Epithelial cell of prostate (primary cell): ENCODE measurements around the gene PCDHGC4.

Source experiments
- DNase-seq: peaks from one replicate; pipeline ENCODE4 v3.0.0-alpha.2; 2011; ENCODE audit warnings: low read depth, low spot score
- H3K27ac ChIP-seq: fragments of 450-650 bp; 2 replicates; pipeline ENCODE4 v1.5.1; 2017; ENCODE audit warnings: mild to moderate bottlenecking

PCDHGC4 gene

DNA sequence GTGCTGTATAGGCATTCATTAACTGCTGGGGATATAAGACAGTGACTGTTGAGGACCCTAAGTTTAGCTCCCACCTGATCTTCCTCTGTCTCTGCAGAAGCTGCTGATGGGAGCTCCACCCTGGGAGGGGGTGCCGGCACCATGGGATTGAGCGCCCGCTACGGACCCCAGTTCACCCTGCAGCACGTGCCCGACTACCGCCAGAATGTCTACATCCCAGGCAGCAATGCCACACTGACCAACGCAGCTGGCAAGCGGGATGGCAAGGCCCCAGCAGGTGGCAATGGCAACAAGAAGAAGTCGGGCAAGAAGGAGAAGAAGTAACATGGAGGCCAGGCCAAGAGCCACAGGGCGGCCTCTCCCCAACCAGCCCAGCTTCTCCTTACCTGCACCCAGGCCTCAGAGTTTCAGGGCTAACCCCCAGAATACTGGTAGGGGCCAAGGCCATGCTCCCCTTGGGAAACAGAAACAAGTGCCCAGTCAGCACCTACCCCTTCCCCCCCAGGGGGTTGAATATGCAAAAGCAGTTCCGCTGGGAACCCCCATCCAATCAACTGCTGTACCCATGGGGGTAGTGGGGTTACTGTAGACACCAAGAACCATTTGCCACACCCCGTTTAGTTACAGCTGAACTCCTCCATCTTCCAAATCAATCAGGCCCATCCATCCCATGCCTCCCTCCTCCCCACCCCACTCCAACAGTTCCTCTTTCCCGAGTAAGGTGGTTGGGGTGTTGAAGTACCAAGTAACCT is 26.2 kb downstream of the PCDHGC4 start:
- no peak for DNase-seq
- no peak overlapping the region for H3K27ac ChIP-seq

DNA sequence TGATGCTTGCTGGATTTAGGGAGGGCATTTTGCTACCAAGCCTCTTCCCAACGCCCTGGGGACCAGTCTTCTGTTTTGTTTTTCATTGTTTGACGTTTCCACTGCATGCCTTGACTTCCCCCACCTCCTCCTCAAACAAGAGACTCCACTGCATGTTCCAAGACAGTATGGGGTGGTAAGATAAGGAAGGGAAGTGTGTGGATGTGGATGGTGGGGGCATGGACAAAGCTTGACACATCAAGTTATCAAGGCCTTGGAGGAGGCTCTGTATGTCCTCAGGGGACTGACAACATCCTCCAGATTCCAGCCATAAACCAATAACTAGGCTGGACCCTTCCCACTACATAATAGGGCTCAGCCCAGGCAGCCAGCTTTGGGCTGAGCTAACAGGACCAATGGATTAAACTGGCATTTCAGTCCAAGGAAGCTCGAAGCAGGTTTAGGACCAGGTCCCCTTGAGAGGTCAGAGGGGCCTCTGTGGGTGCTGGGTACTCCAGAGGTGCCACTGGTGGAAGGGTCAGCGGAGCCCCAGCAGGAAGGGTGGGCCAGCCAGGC is 27.0 kb downstream of the PCDHGC4 start:
- H3K27ac ChIP-seq: peak overlapping the region; percentile 97
- DNase-seq: no peak

- no peak for DNase-seq
- H3K27ac ChIP-seq: peak overlapping the region; percentile 97
Measured at GRCh38 chr5:141512390-141512910, 27.6 kb downstream of the PCDHGC4 start.

- DNase-seq: no peak
- H3K27ac ChIP-seq: peak overlapping the region; percentile 97
Measured at GRCh38 chr5:141512911-141513626, 28.2 kb downstream of the PCDHGC4 start.

DNA sequence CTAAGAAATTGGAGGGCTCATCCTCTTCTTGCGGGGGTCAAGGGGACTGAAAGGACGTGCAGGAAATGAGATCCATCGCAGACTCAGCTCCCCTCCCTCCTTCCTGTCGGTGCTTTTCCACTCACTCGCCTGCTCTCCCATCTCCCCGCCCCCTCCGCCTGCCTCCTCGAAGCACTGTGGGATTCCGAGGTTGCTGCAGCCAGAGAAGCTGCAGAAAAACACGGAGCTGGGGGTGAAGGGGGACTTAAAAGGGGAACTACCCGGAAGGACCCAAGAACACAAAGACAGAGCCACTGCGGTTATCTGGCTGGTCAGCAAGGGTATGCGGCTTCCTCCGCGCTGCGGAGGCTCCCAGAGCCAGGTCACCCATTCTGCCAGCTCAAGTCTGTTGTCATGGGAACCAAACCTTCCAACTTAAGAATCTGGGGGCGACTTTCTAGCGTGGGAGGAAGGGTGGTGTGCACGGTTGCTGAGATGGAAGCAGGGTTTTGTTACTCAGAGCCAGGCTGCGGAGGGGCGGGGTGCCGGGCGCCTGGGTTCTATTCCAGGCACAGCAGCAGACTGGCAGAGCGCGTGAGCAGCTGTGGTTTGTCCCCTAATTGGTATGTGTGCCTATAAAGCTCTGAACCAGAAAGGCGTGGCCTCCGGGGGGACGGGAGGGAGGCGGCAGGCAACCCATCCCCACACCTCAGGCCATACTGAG is 28.9 kb downstream of the PCDHGC4 start:
- DNase-seq: no peak
- H3K27ac ChIP-seq: peak overlapping the region; percentile 97

DNA sequence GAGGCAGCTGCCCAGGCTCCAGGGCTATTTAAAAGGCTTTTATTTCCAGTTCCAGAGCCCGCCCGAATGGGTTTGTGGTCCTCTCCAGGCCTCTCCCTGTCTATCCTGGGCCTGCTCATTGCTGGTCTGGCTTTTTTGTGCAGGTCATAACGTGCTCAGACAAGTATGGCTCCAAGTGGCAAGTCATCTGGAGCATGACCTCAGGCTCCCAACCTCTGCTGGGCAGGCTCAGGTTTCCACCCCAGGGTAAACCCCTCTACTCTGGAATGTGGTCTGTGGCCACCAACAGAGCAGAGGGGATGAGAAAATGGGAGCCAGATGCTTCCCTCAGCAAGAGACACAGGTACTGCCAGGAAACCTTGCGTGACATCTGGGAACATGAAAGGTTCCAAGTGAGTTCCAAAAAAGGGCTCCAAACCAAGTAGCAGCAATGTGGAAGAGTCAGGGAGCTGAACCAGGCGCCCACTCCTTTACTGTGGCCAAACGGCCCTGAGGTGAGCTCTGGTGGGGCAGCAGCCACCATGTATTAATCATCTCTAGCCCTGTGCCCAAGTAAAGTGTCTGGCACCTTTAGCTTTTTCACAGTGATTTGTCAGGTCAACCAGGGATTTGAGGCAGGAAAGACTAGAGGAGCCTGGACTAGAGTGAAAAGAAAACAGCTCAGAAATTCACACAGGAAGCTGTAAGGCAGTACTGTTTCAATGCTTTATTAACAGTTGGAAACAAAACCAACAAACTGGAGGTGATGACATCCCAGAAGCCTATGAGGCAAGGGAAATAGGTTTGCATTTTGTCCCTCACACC is 29.7 kb downstream of the PCDHGC4 start:
- peak overlapping the region; percentile 97 for H3K27ac ChIP-seq
- peak; percentile 88 for DNase-seq

DNA sequence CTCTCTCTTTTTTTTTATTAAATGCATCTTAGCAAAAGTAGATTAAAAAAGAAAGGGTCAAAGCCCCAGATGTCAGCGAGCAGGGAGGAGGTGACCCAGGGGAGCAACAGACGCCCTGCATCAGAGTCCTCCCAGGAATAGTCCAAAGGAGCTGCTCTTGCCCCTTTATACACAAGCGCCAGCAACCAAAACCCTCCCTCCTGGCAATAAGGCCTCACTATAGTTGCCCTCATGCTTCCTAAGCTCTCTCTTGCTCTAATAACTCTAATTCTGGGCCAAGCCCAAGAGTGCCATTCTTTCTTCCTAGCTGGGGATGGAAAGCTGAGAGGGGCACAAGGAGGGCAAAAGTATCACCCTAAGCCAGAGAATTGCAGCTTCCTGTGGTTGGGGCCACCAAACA is 30.3 kb downstream of the PCDHGC4 start:
- H3K27ac ChIP-seq: peak overlapping the region; percentile 97
- DNase-seq: no peak

GRCh38 chr5:141515946-141516671 is 31.3 kb downstream of the PCDHGC4 start:
- peak overlapping the region; percentile 97 for H3K27ac ChIP-seq
- DNase-seq: no peak

DNA sequence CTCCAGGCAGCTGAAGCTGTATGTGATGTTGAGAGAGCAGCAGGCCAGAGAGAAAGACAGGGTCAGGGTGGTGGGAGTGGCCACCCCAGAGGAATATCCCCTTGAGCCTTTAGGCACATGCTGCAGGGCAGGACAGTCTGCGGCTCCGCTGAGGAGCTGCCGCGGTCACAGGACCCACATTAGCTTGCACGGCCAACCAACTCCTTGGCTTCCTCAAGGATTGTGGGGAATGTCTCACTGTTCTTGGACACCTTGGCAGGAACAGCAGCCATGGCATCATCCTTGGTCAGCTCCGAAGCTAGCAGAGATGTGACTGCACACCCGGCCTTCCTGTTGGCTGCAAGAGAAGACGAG is 31.8 kb downstream of the PCDHGC4 start:
- H3K27ac ChIP-seq: peak overlapping the region; percentile 97
- DNase-seq: no peak

DNA sequence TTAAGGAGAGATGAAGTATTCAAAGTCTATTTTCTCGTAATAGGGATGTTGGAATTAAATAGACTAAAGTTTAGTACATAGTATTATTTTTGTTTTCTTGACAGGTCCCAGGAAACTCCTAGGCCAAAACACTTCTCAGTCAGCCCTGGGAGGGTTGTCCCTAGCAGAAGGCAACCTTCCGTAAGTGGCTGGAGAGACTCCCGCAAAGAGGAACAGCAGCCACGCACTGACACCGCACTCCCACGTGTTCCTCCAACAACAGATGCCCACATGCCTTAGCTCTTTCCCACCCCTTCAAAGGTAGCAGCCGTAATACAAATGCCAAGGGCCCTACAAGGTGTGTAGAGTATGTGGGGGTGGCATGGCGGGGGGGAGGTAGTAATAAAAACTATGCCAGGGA is 32.5 kb downstream of the PCDHGC4 start:
- no peak for DNase-seq

DNA sequence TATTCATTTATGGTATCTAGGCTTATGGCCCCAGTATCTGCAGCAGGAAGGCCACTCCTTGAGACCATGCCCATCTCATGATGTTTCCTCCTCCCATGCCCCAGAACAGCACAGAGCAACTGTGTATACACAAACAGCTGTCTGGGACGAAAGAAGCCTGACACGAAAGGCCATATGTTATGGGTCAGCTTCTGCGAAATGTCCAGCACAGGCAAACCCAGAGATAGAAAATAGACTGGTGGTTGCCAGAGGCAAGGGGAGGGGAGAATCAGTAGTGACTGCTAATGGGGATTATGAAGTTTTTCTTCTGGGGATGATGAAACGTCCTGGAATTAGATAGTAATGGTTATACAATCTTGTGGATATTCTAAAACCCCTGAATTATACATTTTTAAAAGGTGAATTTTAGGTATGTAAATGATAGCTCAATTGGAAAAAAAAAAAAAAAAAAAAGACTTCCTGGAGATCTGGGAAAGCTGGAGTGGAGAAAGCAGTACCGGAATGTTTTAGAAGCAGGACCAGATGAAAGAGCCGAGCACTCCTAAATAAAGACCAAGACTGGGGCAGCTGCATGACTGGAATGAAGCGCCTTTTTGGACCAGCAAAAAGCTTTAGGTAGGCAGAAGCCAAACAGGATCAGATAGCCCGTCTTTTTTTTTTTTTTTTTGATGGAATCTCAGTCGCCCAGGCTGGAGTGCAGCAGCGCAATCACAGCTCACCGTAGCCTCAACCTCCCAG is 33.2 kb downstream of the PCDHGC4 start:
- H3K27ac ChIP-seq: peak overlapping the region; percentile 97
- no peak for DNase-seq

More for the DNA sequence above, 32.5 kb downstream of the PCDHGC4 start:
- peak overlapping the region; percentile 97 for H3K27ac ChIP-seq

- no peak for DNase-seq
- H3K27ac ChIP-seq: peak overlapping the region; percentile 97
Measured at GRCh38 chr5:141518618-141519015, 33.8 kb downstream of the PCDHGC4 start.

DNA sequence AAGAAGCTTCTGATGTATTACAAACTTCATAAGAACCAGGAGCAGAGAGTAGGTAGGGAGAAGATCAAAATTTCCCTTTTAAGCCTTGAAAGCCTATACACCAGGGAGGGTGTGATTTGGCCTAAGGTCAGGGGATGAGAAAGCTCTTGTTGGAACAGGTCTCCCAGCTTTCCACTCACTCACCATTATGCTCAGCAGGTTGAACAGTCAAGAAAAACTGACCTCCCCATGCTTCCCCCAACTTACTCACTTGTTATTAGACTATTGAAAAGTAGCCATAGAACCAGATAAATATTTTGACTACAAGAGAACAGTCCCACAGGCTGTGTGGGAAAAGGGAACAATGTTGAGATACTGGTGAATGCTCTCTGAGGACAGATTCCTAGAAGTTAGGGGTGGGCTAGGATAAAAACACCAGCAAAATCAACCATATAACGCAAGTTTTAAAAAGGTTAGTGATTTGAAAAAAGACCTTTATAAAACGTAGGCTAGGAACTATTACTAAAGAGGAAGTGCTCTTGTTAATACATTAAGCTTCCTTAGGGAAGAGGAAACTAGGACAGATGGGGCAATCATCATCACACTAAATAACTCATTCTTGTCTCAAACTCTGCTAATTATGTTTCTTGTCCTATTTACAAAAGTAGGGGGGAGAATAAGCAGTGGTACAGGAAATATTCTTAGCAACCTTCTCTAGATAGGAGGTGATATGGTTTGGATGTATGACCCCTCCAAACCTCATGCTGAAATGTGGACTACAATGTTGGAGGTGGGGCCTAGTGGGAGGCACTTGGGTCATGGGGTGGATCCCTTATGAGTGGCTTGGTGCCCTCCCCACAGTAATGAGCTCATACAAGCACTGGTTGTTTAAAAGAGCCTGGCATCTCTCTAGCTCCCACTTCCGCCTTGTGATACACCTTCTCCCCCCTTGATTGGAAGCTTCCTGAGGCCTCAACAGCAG is 35.1 kb downstream of the PCDHGC4 start:
- no peak for DNase-seq
- H3K27ac ChIP-seq: peak overlapping the region; percentile 97

GRCh38 chr5:141521244-141521781 is 36.5 kb downstream of the PCDHGC4 start:
- DNase-seq: peak; percentile 98
- peak overlapping the region; percentile 97 for H3K27ac ChIP-seq

GRCh38 chr5:141522301-141522700 is 37.5 kb downstream of the PCDHGC4 start:
- no peak for DNase-seq
- peak overlapping the region; percentile 97 for H3K27ac ChIP-seq

GRCh38 chr5:141523991-141524390 is 39.2 kb downstream of the PCDHGC4 start:
- H3K27ac ChIP-seq: no peak overlapping the region
- no peak for DNase-seq
